PC-9 (cell line): ENCODE results near the gene FBXO28. TPM values are rescaled to one million over a fixed set of nuclear protein-coding genes. Genes with fewer than 3 reads are reported as not detected.

Source experiments
- BruUV-seq: library from RNA; stranded (reverse); fragments of 400-500 nt; replicated peaks from 2 replicates; lab custom pipeline; 2021; lab: Mats Ljungman, UMichigan
- CTCF ChIA-PET: fragments of 300-600 bp; sonication (Branson Sonifier 250); formaldehyde crosslinking; loops from one replicate; lab custom pipeline; 2022; ENCODE audit warnings: antibody characterized with exemption; lab: Charles Lee
- POLR2A ChIA-PET: fragments of 300-600 bp; sonication (Branson Sonifier 250); formaldehyde crosslinking; loops from one replicate; lab custom pipeline; 2022; ENCODE audit warnings: antibody characterized with exemption; ENCODE audit not compliant: unreplicated experiment; lab: Charles Lee
- DNase-seq, 2 experiments: peaks; one replicate each; pipeline versions ENCODE4 v3.0.0 to v3.0.0-alpha.2; 2015 to 2022; ENCODE audit warnings: mixed read lengths in 1 of 2
- H2AFZ ChIP-seq: fragments of 200-600 bp; sonication (generic); 2 replicates; pipeline ENCODE4 v1.8.1; 2017; ENCODE audit warnings: antibody characterized with exemption
- H3F3A ChIP-seq: fragments of 200-600 bp; sonication (generic); 2 replicates; pipeline ENCODE4 v1.8.1; 2017; ENCODE audit warnings: antibody characterized with exemption, mild to moderate bottlenecking, low read depth; ENCODE audit not compliant: insufficient read depth
- H3K27ac ChIP-seq: fragments of 200-600 bp; sonication (generic); 2 replicates; pipeline ENCODE4 v1.6.1; 2016; ENCODE audit warnings: mixed run types
- H3K27me3 ChIP-seq: fragments of 200-600 bp; sonication (generic); 2 replicates; pipeline ENCODE4 v1.6.1; 2016; ENCODE audit warnings: low read depth, mixed run types; ENCODE audit not compliant: insufficient read depth
- H3K36me3 ChIP-seq: fragments of 200-600 bp; sonication (generic); 2 replicates; pipeline ENCODE4 v1.6.1; 2016; ENCODE audit warnings: low read depth, mixed run types
- H3K4me1 ChIP-seq: fragments of 200-600 bp; sonication (generic); replicated peaks from 2 replicates; pipeline ENCODE4 v1.6.1; 2016; ENCODE audit warnings: mixed run types; ENCODE audit not compliant: insufficient read depth
- H3K4me2 ChIP-seq: fragments of 200-600 bp; sonication (generic); 2 replicates; pipeline ENCODE4 v1.6.1; 2017; ENCODE audit warnings: mixed run types
- H3K4me3 ChIP-seq: fragments of 200-600 bp; sonication (generic); 2 replicates; pipeline ENCODE4 v1.6.1; 2016; ENCODE audit warnings: mixed run types
- H3K79me2 ChIP-seq: fragments of 200-600 bp; sonication (generic); 2 replicates; pipeline ENCODE4 v1.6.1; 2017; ENCODE audit warnings: low read depth, mixed run types
- H3K9me2 ChIP-seq: fragments of 200-600 bp; sonication (generic); 2 replicates; pipeline ENCODE4 v1.8.1; 2017; ENCODE audit warnings: mild to moderate bottlenecking; ENCODE audit not compliant: insufficient read depth
- H3K9me3 ChIP-seq: fragments of 200-600 bp; sonication (generic); 2 replicates; pipeline ENCODE4 v1.8.1; 2016; ENCODE audit warnings: low read depth; ENCODE audit not compliant: insufficient read depth
- H4K20me1 ChIP-seq: fragments of 200-600 bp; sonication (generic); 2 replicates; pipeline ENCODE4 v1.8.1; 2017; ENCODE audit not compliant: insufficient read depth
- CTCF ChIP-seq: fragments of 200-600 bp; sonication (generic); conservative IDR thresholded peaks from 2 replicates; pipeline ENCODE4 v1.6.1; 2017; ENCODE audit warnings: mixed run types, antibody characterized with exemption, mild to moderate bottlenecking, moderate library complexity
- EZH2 ChIP-seq: fragments of 200-600 bp; sonication (generic); IDR thresholded peaks from 2 replicates; pipeline ENCODE4 v1.8.0; 2017; ENCODE audit warnings: antibody characterized with exemption, low read depth
- intact Hi-C: fragments of 100-400 bp; cut with micrococcal nuclease; formaldehyde crosslinking; loops from one replicate; pipeline ENCODE4 v1.10.0; 2022; ENCODE audit not compliant: unreplicated experiment
- total RNA-seq: library from RNA; stranded (reverse); gene quantifications from 2 replicates; pipeline ENCODE4 v1.2.3, GENCODE V29; 2021

FBXO28 gene
- total RNA-seq, 1 experiment from 2014 or later, result 48.1 TPM

- H3K4me3 ChIP-seq, result no peak overlapping the region
- ChIA-PET POLR2A (no interaction called here), CTCF (interaction anchor here (0.9 kb wide), 1 partner anchor 376 kb away, joined by 3 read pairs; no protein-coding TSS in a partner anchor)
- H3K9me3 ChIP-seq, result no peaks in the 10 kb centered on the region
- no TSS peak for BruUV-seq
- H3K4me1 ChIP-seq, result peaks cover 29% of the 10 kb centered on the region
- intact Hi-C loops, result no loop called here
- H3K27ac ChIP-seq, result no peak overlapping the region
- H3K79me2 ChIP-seq, result no peaks in the 10 kb centered on the region
- H3K4me2 ChIP-seq, result no peak overlapping the region
- DNase-seq, result no peak
- no peaks in the 10 kb centered on the region for H3K27me3 ChIP-seq
- H3K9me2 ChIP-seq, result no peaks in the 10 kb centered on the region
- H4K20me1 ChIP-seq, result no peaks in the 10 kb centered on the region
- no peak for TF ChIP-seq EZH2
- TF ChIP-seq CTCF, result no peak
- no peaks in the 10 kb centered on the region for H3K36me3 ChIP-seq
- H3F3A ChIP-seq, result peaks cover 18% of the 10 kb centered on the region
- no peak overlapping the region for H2AFZ ChIP-seq
Observed at GRCh38 chr1:224081604-224082003, 32.3 kb upstream of the FBXO28 start.

- no TSS peak for BruUV-seq
- Histone ChIP-seq H3K27ac (no peak overlapping the region), H3K9me3 (no peaks in the 10 kb centered on the region), H4K20me1 (no peaks in the 10 kb centered on the region), H3K9me2 (no peaks in the 10 kb centered on the region), H3K79me2 (no peaks in the 10 kb centered on the region), H3K36me3 (no peaks in the 10 kb centered on the region), H3K4me3 (no peak overlapping the region), H3K4me1 (peaks cover 29% of the 10 kb centered on the region), H3K27me3 (no peaks in the 10 kb centered on the region), H3F3A (peaks cover 18% of the 10 kb centered on the region), H2AFZ (no peak overlapping the region), H3K4me2 (no peak overlapping the region)
- intact Hi-C loops, result no loop called here
- DNase-seq, result no peak
- POLR2A ChIA-PET, result no interaction called here
- CTCF ChIA-PET, result no interaction called here
- TF ChIP-seq CTCF (no peak), EZH2 (no peak)
Observed at GRCh38 chr1:224082146-224082545, 31.8 kb upstream of the FBXO28 start.

GRCh38 chr1:224084867-224085266 is 29.0 kb upstream of the FBXO28 start:
- Histone ChIP-seq H2AFZ (no peak overlapping the region), H3K9me2 (no peaks in the 10 kb centered on the region), H3K9me3 (no peaks in the 10 kb centered on the region), H3K79me2 (no peaks in the 10 kb centered on the region), H3K27me3 (no peaks in the 10 kb centered on the region), H3K4me3 (no peak overlapping the region), H4K20me1 (no peaks in the 10 kb centered on the region), H3K27ac (no peak overlapping the region), H3K4me2 (no peak overlapping the region), H3F3A (peaks cover 7% of the 10 kb centered on the region), H3K4me1 (peaks cover 16% of the 10 kb centered on the region), H3K36me3 (no peaks in the 10 kb centered on the region)
- intact Hi-C loops, result no loop called here
- no peak for TF ChIP-seq EZH2
- TF ChIP-seq CTCF, result no peak
- POLR2A ChIA-PET, result no interaction called here
- BruUV-seq, result no TSS peak
- DNase-seq, result no peak
- CTCF ChIA-PET, result no interaction called here
